ENCODE results near the gene FOXE1. TPM values are rescaled to one million over a fixed set of nuclear protein-coding genes. Genes with fewer than 3 reads are reported as not detected.

FOXE1 gene
- total RNA-seq, 1 donor from 2014 or later: not detected

DNA sequence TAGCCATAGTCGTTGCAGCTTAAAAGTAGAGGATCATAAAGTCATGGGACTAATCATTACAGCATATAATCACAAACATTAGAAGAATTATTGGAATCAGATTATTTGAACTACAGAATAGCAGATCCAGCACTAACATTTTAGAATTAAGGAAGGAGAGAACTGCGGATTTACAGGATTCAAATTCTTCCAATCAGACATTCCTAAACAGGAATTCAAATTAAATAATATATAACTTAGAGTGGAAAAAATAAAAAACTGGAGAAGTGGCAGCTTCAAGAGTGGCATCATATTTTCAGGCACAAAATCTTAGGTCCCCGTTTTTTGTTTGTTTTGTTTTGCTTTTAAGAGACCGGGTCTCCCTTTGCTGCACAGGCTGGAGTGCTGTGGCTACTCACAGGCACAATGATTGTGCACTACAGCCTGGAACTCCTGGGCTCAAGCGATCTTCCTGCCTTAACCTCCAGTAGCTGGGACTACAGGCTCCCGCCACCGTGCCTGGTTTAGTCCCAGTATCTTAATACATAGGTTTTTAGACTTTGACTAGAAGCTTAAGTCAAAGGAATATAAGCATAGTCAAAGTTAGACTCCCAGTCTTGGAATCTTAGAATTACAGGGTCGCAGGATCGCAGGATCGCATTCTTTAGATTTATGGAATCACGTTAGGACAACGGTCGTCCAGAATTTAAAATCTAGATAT is 2.1 kb upstream of the FOXE1 start:
- Mint-ChIP-seq H3K4me3 (ENCODE audit: unreplicated experiment) (no peak overlapping the region), H3K4me1 (ENCODE audit: low read depth, unreplicated experiment) (no peaks in the 10 kb centered on the region), H3K36me3 (ENCODE audit: unreplicated experiment) (peaks cover 10% of the 10 kb centered on the region), H3K9me3 (ENCODE audit: unreplicated experiment) (peaks cover 6% of the 10 kb centered on the region), H3K27me3 (ENCODE audit: unreplicated experiment) (peaks cover 46% of the 10 kb centered on the region), H3K27ac (ENCODE audit: unreplicated experiment) (no peak overlapping the region)
- TF ChIP-seq CTCF (IDR thresholded peaks at IDR 0.05; ENCODE audit: partially characterized antibody, unreplicated experiment): no peak
- DNase-seq: no peak

- no peak for TF ChIP-seq CTCF (IDR thresholded peaks at IDR 0.05; ENCODE audit: partially characterized antibody, unreplicated experiment)
- Mint-ChIP-seq H3K9me3 (ENCODE audit: unreplicated experiment) (peaks cover 6% of the 10 kb centered on the region), H3K27me3 (ENCODE audit: unreplicated experiment) (peaks cover 45% of the 10 kb centered on the region)
These were observed 1.6 kb upstream of the FOXE1 start for GRCh38 chr9:97851446-97851883.

GRCh38 chr9:97852001-97852398 is 1.0 kb upstream of the FOXE1 start:
- DNase-seq: no peak
- Mint-ChIP-seq H3K27me3 (ENCODE audit: unreplicated experiment) (peaks cover 45% of the 10 kb centered on the region), H3K36me3 (ENCODE audit: unreplicated experiment) (peaks cover 4% of the 10 kb centered on the region)

More at GRCh38 chr9:97851446-97851883, 1.6 kb upstream of the FOXE1 start:
- peaks cover 6% of the 10 kb centered on the region for H3K36me3 Mint-ChIP-seq (ENCODE audit: unreplicated experiment)
- DNase-seq: no peak
- no peaks in the 10 kb centered on the region for H3K4me1 Mint-ChIP-seq (ENCODE audit: low read depth, unreplicated experiment)
- H3K4me3 Mint-ChIP-seq (ENCODE audit: unreplicated experiment): no peak overlapping the region
- no peak overlapping the region for H3K27ac Mint-ChIP-seq (ENCODE audit: unreplicated experiment)

GRCh38 chr9:97852399-97853055 is 499 bp upstream of the FOXE1 start:
- no peak for DNase-seq
- TF ChIP-seq CTCF (IDR thresholded peaks at IDR 0.05; ENCODE audit: partially characterized antibody, unreplicated experiment): no peak
- Mint-ChIP-seq H3K9me3 (ENCODE audit: unreplicated experiment) (peaks cover 1% of the 10 kb centered on the region), H3K4me1 (ENCODE audit: low read depth, unreplicated experiment) (peaks cover 2% of the 10 kb centered on the region), H3K36me3 (ENCODE audit: unreplicated experiment) (no peaks in the 10 kb centered on the region), H3K27me3 (ENCODE audit: unreplicated experiment) (peaks cover 41% of the 10 kb centered on the region), H3K27ac (ENCODE audit: unreplicated experiment) (no peak overlapping the region), H3K4me3 (ENCODE audit: unreplicated experiment) (no peak overlapping the region)

More at GRCh38 chr9:97852001-97852398, 1.0 kb upstream of the FOXE1 start:
- Mint-ChIP-seq H3K27ac (ENCODE audit: unreplicated experiment) (no peak overlapping the region), H3K4me3 (ENCODE audit: unreplicated experiment) (no peak overlapping the region), H3K4me1 (ENCODE audit: low read depth, unreplicated experiment) (no peaks in the 10 kb centered on the region), H3K9me3 (ENCODE audit: unreplicated experiment) (peaks cover 5% of the 10 kb centered on the region)
- no peak for TF ChIP-seq CTCF (IDR thresholded peaks at IDR 0.05; ENCODE audit: partially characterized antibody, unreplicated experiment)
